HG03439 (cell line): Measurements from ENCODE around the gene WWOX.

Experiments
- ATAC-seq: cut with Tn5 transposase; IDR thresholded peaks from one replicate; pipeline ENCODE4 v1.9.1; 2021; ENCODE audit warnings: mild to moderate bottlenecking, moderate library complexity; ENCODE audit not compliant: unreplicated experiment

Gene WWOX

DNA sequence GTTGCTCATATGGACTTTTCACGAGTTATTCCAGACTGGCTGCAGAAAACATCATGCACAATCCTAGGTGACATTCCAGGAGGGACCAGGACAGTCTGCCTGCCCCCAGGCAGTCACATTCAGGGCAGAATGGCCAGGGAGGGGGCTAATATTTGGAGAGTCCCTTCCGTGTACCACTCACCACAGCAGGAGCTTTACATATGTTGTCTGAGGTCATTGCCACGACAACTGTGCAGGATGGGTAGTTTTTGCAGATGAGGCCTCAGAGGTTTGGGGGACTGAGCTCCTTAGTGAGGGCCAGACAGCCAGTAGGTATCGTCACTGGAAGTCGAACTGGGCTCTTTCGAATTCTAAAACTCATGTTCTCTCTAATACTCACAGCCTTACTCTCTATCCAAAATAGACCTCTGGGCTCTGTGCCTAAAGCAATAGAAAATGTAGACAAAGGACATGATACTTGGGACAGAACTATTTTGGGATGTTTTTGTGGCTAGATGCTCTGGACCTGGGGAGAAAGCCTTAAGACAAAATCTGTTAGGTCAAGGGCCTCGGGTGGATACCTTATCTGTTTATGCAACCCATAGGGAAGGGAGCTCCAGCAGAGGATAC is 1162.6 kb downstream of the WWOX start:
- ATAC-seq: no peak
